IMR-90 (cell line): ENCODE measurements around the gene KRTAP5-10. TPM values are rescaled to one million over a fixed set of nuclear protein-coding genes. Genes with fewer than 3 reads are reported as not detected.

Experiments
- ATAC-seq: fragments of 200-7000 bp; cut with Tn5 transposase; 2 replicates; pipeline ENCODE4 v1.9.1; 2020; ENCODE audit warnings: low read depth, mild to moderate bottlenecking, moderate library complexity
- BruUV-seq: library from RNA; stranded (reverse); fragments of 400-500 nt; replicated peaks from 2 replicates; lab custom pipeline; 2021; lab: Mats Ljungman, UMichigan
- CTCF ChIA-PET: fragments of 300-600 bp; formaldehyde crosslinking; extraction: SDS; loops from one replicate; lab custom pipeline; 2021; ENCODE audit warnings: antibody characterized with exemption; lab: Yijun Ruan, JAX
- POLR2A ChIA-PET: fragments of 300-600 bp; sonication (Branson Sonifier 250); formaldehyde crosslinking; loops from one replicate; lab custom pipeline; 2022; ENCODE audit warnings: antibody characterized with exemption; ENCODE audit not compliant: unreplicated experiment; lab: Charles Lee
- DNase-seq: peaks from one replicate; pipeline ENCODE4 v3.0.0; 2013
- H2AFZ ChIP-seq: replicated peaks from 2 replicates; pipeline ENCODE3; 2013; ENCODE audit warnings: low read length, mild to moderate bottlenecking; ENCODE audit not compliant: poor library complexity
- H2AK5ac ChIP-seq: 2 replicates; pipeline ENCODE4 v1.6.1; 2013; ENCODE audit warnings: low read depth, low read length, inconsistent platforms
- H2AK9ac ChIP-seq: replicated peaks from 2 replicates; pipeline ENCODE3; 2013; ENCODE audit warnings: mild to moderate bottlenecking, low read depth, low read length, moderate library complexity; ENCODE audit not compliant: poor library complexity
- H2BK120ac ChIP-seq: 2 replicates; pipeline ENCODE4 v1.6.1; 2013; ENCODE audit warnings: low read depth, low read length, inconsistent platforms
- H2BK15ac ChIP-seq: 3 replicates; pipeline ENCODE4 v1.6.1; 2013; ENCODE audit warnings: low read depth, low read length, inconsistent platforms
- H2BK20ac ChIP-seq: 2 replicates; pipeline ENCODE4 v1.6.1; 2013; ENCODE audit warnings: low read depth, mild to moderate bottlenecking, inconsistent platforms, low read length, moderate library complexity
- H2BK5ac ChIP-seq: 2 replicates; pipeline ENCODE4 v1.6.1; 2013; ENCODE audit warnings: mild to moderate bottlenecking, low read depth, low read length, inconsistent platforms; ENCODE audit not compliant: poor library complexity, severe bottlenecking
- H3K14ac ChIP-seq: replicated peaks from 2 replicates; pipeline ENCODE4 v1.6.1; 2013; ENCODE audit warnings: low read depth, low read length, inconsistent platforms
- H3K18ac ChIP-seq: 2 replicates; pipeline ENCODE4 v1.6.1; 2013; ENCODE audit warnings: low read depth, low read length, control low read depth
- H3K23ac ChIP-seq: 2 replicates; pipeline ENCODE4 v1.6.1; 2013; ENCODE audit warnings: low read depth, low read length, inconsistent platforms
- H3K27ac ChIP-seq: 2 replicates; pipeline ENCODE4 v1.5.1; 2013; ENCODE audit warnings: mild to moderate bottlenecking, control low read depth, low read length; ENCODE audit not compliant: insufficient read depth
- H3K27me3 ChIP-seq: 2 replicates; pipeline ENCODE4 v1.6.1; 2013; ENCODE audit warnings: low read length; ENCODE audit not compliant: control insufficient read depth, insufficient read depth
- H3K36me3 ChIP-seq: 2 replicates; pipeline ENCODE4 v1.6.1; 2013; ENCODE audit warnings: low read length, mixed read lengths; ENCODE audit not compliant: control insufficient read depth, insufficient read depth
- H3K4ac ChIP-seq: 2 replicates; pipeline ENCODE4 v1.6.1; 2013; ENCODE audit warnings: low read depth, low read length, inconsistent platforms
- H3K4me1 ChIP-seq: 2 replicates; pipeline ENCODE4 v1.6.1; 2013; ENCODE audit warnings: low read length, mixed read lengths; ENCODE audit not compliant: control insufficient read depth, insufficient read depth
- H3K4me2 ChIP-seq: 2 replicates; pipeline ENCODE4 v1.6.1; 2013; ENCODE audit warnings: low read depth, mild to moderate bottlenecking, control low read depth, low read length, moderate library complexity
- H3K4me3 ChIP-seq: 2 replicates; pipeline ENCODE4 v1.5.1; 2013; ENCODE audit warnings: low read depth, mild to moderate bottlenecking, control low read depth, low read length, moderate library complexity; ENCODE audit not compliant: insufficient read depth
- H3K56ac ChIP-seq: 2 replicates; pipeline ENCODE4 v1.6.1; 2013; ENCODE audit warnings: low read length, inconsistent platforms; ENCODE audit not compliant: insufficient read depth; ENCODE audit errors: extremely low read depth
- H3K79me1 ChIP-seq, 2 experiments: 2 replicates each; pipeline ENCODE4 v1.6.1; 2013; ENCODE audit warnings: low read length in 2 of 2, inconsistent platforms in 1 of 2, low read depth in 1 of 2
- H3K9ac ChIP-seq: 2 replicates; pipeline ENCODE4 v1.6.1; 2013; ENCODE audit warnings: low read depth, low read length, control low read depth
- H3K9me1 ChIP-seq: 2 replicates; pipeline ENCODE4 v1.6.1; 2013; ENCODE audit warnings: low read length, inconsistent platforms; ENCODE audit not compliant: insufficient read depth
- H3K9me3 ChIP-seq: 2 replicates; pipeline ENCODE4 v1.6.1; 2013; ENCODE audit warnings: low read length; ENCODE audit not compliant: control insufficient read depth, insufficient read depth
- H4K20me1 ChIP-seq: 2 replicates; pipeline ENCODE4 v1.6.1; 2013; ENCODE audit warnings: low read length, inconsistent platforms; ENCODE audit not compliant: insufficient read depth
- H4K5ac ChIP-seq: 2 replicates; pipeline ENCODE4 v1.6.1; 2013; ENCODE audit warnings: mild to moderate bottlenecking, low read depth, low read length, control low read depth
- H4K8ac ChIP-seq, 2 experiments: 2 replicates each; pipeline ENCODE4 v1.6.1; 2013; ENCODE audit warnings: low read depth in 2 of 2, low read length in 2 of 2, control low read depth in 1 of 2, inconsistent platforms in 1 of 2
- H4K91ac ChIP-seq: 2 replicates; pipeline ENCODE4 v1.6.1; 2013; ENCODE audit warnings: low read depth, low read length, inconsistent platforms; ENCODE audit not compliant: insufficient read depth
- BHLHE40 ChIP-seq: fragments of 150-350 bp; IDR thresholded peaks from 2 replicates; pipeline ENCODE4 v1.6.1; 2016; ENCODE audit warnings: mild to moderate bottlenecking, low read depth, low read length
- CEBPB ChIP-seq: IDR thresholded peaks from 2 replicates; pipeline ENCODE4 v1.6.1; 2012; ENCODE audit warnings: low read depth, low read length, improper control_type of control experiment
- CHD1 ChIP-seq: IDR thresholded peaks from 2 replicates; pipeline ENCODE4 v1.6.1; 2012; ENCODE audit warnings: low read depth, low read length, improper control_type of control experiment
- ELK1 ChIP-seq: fragments of 150-350 bp; IDR thresholded peaks from 2 replicates; pipeline ENCODE4 v1.6.1; 2016; ENCODE audit warnings: low read depth, mild to moderate bottlenecking, low read length, moderate library complexity, borderline replicate concordance
- FOS ChIP-seq: fragments of 150-350 bp; IDR thresholded peaks from 2 replicates; pipeline ENCODE4 v1.6.1; 2016; ENCODE audit warnings: low read depth, low read length
- MAFK ChIP-seq: IDR thresholded peaks from 2 replicates; pipeline ENCODE4 v1.6.1; 2012; ENCODE audit warnings: low read depth, low read length, improper control_type of control experiment
- MAZ ChIP-seq: IDR thresholded peaks from 2 replicates; pipeline ENCODE4 v1.6.1; 2012; ENCODE audit warnings: low read depth, mild to moderate bottlenecking, low read length, improper control_type of control experiment, moderate library complexity, borderline replicate concordance
- MXI1 ChIP-seq: IDR thresholded peaks from 2 replicates; pipeline ENCODE4 v1.6.1; 2012; ENCODE audit warnings: low read depth, mild to moderate bottlenecking, low read length, moderate library complexity, borderline replicate concordance
- NFE2L2 ChIP-seq: fragments of 150-350 bp; IDR thresholded peaks from 2 replicates; pipeline ENCODE4 v1.6.1; 2016; ENCODE audit warnings: low read depth, mild to moderate bottlenecking, low read length
- POLR2A ChIP-seq: IDR thresholded peaks from 2 replicates; pipeline ENCODE4 v1.6.1; 2012; ENCODE audit warnings: mild to moderate bottlenecking, low read depth, low read length
- RAD21 ChIP-seq: IDR thresholded peaks from 2 replicates; pipeline ENCODE4 v1.6.1; 2012; ENCODE audit warnings: low read length, improper control_type of control experiment
- RCOR1 ChIP-seq: IDR thresholded peaks from 2 replicates; pipeline ENCODE4 v1.6.1; 2012; ENCODE audit warnings: mild to moderate bottlenecking, low read length, improper control_type of control experiment; ENCODE audit not compliant: insufficient replicate concordance
- RFX5 ChIP-seq: IDR thresholded peaks from 2 replicates; pipeline ENCODE4 v1.8.0; 2012; ENCODE audit warnings: low read depth, mild to moderate bottlenecking, low read length, moderate library complexity
- SMC3 ChIP-seq: fragments of 150-350 bp; IDR thresholded peaks from 2 replicates; pipeline ENCODE4 v1.6.1; 2016; ENCODE audit warnings: low read depth, mild to moderate bottlenecking, antibody characterized with exemption, low read length, moderate library complexity
- WGBS, 2 experiments: methylation state at CpG; one replicate each; pipeline versions ENCODE4 v1.1.5 to v1.1.7; 2013; ENCODE audit warnings: missing lambda C conversion rate in 2 of 2; ENCODE audit not compliant: insufficient read length in 1 of 2; ENCODE audit errors: extremely low coverage in 2 of 2; 5-methylcytosine and 5-hydroxymethylcytosine counted together
- dilution Hi-C: fragments of 300-500 bp; cut with HindIII; formaldehyde crosslinking; loops from one replicate; pipeline ENCODE4 v1.14.3; 2018; ENCODE audit warnings: low sequenced_read_pairs; ENCODE audit not compliant: unreplicated experiment
- in situ Hi-C: fragments of 300-500 bp; cut with MboI; formaldehyde crosslinking; loops from 3 replicates; pipeline ENCODE4 v1.14.3; 2019; ENCODE audit warnings: low sequenced_read_pairs, inconsistent platforms, mixed read lengths
- intact Hi-C: fragments of 100-400 bp; cut with micrococcal nuclease; formaldehyde crosslinking; loops from 2 replicates; pipeline ENCODE4 v1.10.0; 2022
- polyA plus RNA-seq, 3 experiments: library from polyadenylated mRNA; depleted of rRNA; stranded (reverse); fragments of >200 nt; gene quantifications; 2 replicates each; pipeline ENCODE4 v1.2.3, GENCODE V29; 2012; ENCODE audit warnings: low replicate concordance in 1 of 3
- total RNA-seq: library from RNA; depleted of rRNA; stranded (reverse); fragments of >200 nt; gene quantifications from 2 replicates; pipeline ENCODE4 v1.2.3, GENCODE V29; 2012
- TF ChIP-seq, protein P1 (sequence below): conservative IDR thresholded peaks from 2 replicates; pipeline ENCODE4 v1.5.1; 2012; ENCODE audit warnings: mild to moderate bottlenecking, low read depth, low read length, improper control_type of control experiment
- TF ChIP-seq, protein P2 (sequence below): fragments of 150-350 bp; IDR thresholded peaks from 2 replicates; pipeline ENCODE4 v1.6.1; 2017; ENCODE audit warnings: mild to moderate bottlenecking, antibody characterized with exemption, low read length, low read depth

The KRTAP5-10 gene
- total and polyA plus RNA-seq, 2 of the 4 experiments (the other 2 are of a cell fraction) = not detected

DNA sequence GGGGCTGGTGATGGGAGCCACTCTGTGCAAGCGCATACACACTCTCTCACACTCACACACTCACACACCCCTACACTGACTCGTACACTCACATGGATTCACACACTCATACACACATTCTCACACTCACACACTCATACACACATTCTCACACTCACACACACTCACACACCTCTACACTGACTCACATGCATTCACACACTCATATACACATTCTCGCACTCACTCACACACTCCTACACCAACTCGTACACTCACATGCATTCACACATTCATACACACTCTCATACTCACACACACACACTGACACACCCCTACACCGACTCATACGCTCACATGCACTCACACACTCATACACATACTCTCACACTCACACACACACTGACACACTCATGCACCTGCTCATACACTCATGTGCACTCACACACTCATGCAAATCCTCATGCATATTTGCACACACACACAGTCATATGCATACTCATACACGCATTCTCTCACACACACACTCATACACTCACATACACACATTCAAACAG lies 12.2 kb downstream of the KRTAP5-10 start:
- POLR2A ChIA-PET = no interaction called here
- WGBS, 2 experiments = 72 to 100% methylated on average over 2 to 6 of the region's 7 CpGs
- dilution Hi-C loops = no loop called here

More for the DNA sequence above, 12.2 kb downstream of the KRTAP5-10 start:
- Histone ChIP-seq H2AK9ac (no peak overlapping the region), H2BK20ac (no peak overlapping the region), H3K9me3 (no peaks in the 10 kb centered on the region), H3K27ac (no peak overlapping the region), H3K4ac (no peak overlapping the region), H2BK15ac (no peak overlapping the region), H4K5ac (no peak overlapping the region), H4K20me1 (no peaks in the 10 kb centered on the region), H3K56ac (no peak overlapping the region), H3K4me3 (no peak overlapping the region), H3K79me1 (no peaks in the 10 kb centered on the region), H2AK5ac (no peak overlapping the region), H2AFZ (no peak overlapping the region), H4K91ac (no peak overlapping the region), H3K9me1 (no peaks in the 10 kb centered on the region), H3K23ac (no peak overlapping the region), H4K8ac (no peak overlapping the region), H3K27me3 (peaks cover 27% of the 10 kb centered on the region), H3K36me3 (no peaks in the 10 kb centered on the region), H3K14ac (no peak overlapping the region), H3K4me2 (no peak overlapping the region), H3K4me1 (no peaks in the 10 kb centered on the region), H3K18ac (no peak overlapping the region), H2BK120ac (no peak overlapping the region), H3K9ac (no peak overlapping the region), H2BK5ac (peak overlapping the region; percentile 33)
- DNase-seq (no peak), ATAC-seq (no peak)
- no TSS peak for BruUV-seq
- no peak for TF ChIP-seq NFE2L2
- no peak for TF ChIP-seq BHLHE40
- TF ChIP-seq CHD1 = no peak
- no peak for TF ChIP-seq ELK1
- no peak for TF ChIP-seq MXI1
- TF ChIP-seq RAD21 = no peak
- TF ChIP-seq SMC3 = no peak
- TF ChIP-seq RCOR1 = no peak
- no peak for TF ChIP-seq MAFK
- TF ChIP-seq FOS = no peak
- TF ChIP-seq MAZ = no peak
- no peak for TF ChIP-seq POLR2A
- TF ChIP-seq RFX5 = no peak
- TF ChIP-seq, protein P1, sequence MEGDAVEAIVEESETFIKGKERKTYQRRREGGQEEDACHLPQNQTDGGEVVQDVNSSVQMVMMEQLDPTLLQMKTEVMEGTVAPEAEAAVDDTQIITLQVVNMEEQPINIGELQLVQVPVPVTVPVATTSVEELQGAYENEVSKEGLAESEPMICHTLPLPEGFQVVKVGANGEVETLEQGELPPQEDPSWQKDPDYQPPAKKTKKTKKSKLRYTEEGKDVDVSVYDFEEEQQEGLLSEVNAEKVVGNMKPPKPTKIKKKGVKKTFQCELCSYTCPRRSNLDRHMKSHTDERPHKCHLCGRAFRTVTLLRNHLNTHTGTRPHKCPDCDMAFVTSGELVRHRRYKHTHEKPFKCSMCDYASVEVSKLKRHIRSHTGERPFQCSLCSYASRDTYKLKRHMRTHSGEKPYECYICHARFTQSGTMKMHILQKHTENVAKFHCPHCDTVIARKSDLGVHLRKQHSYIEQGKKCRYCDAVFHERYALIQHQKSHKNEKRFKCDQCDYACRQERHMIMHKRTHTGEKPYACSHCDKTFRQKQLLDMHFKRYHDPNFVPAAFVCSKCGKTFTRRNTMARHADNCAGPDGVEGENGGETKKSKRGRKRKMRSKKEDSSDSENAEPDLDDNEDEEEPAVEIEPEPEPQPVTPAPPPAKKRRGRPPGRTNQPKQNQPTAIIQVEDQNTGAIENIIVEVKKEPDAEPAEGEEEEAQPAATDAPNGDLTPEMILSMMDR = no peak
- TF ChIP-seq, protein P2, sequence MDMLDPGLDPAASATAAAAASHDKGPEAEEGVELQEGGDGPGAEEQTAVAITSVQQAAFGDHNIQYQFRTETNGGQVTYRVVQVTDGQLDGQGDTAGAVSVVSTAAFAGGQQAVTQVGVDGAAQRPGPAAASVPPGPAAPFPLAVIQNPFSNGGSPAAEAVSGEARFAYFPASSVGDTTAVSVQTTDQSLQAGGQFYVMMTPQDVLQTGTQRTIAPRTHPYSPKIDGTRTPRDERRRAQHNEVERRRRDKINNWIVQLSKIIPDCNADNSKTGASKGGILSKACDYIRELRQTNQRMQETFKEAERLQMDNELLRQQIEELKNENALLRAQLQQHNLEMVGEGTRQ = no peak
- no peak for TF ChIP-seq CEBPB
- CTCF ChIA-PET = no interaction called here
- intact Hi-C loops = no loop called here
- in situ Hi-C loops = no loop called here
